A673 (cell line): ENCODE data around the gene TNFAIP2.

Experiments used
- CTCF ChIP-seq: fragments of 300-800, 200-600 bp; sonication (generic); conservative IDR thresholded peaks from 2 replicates; pipeline ENCODE4 v1.5.1; 2017; ENCODE audit warnings: low read depth, mild to moderate bottlenecking, antibody characterized with exemption, low read length, moderate library complexity, mixed read lengths
- EZH2 ChIP-seq: fragments of 200-600 bp; sonication (generic); IDR thresholded peaks from 2 replicates; pipeline ENCODE4 v1.6.1; 2017; ENCODE audit warnings: borderline replicate concordance, low read depth, mild to moderate bottlenecking, mixed read lengths, antibody characterized with exemption, low read length; ENCODE audit not compliant: poor library complexity, severe bottlenecking

- TF ChIP-seq CTCF, result no peak
- TF ChIP-seq EZH2, result no peak
These were observed 11.1 kb downstream of the TNFAIP2 start for GRCh38 chr14:103134405-103134804.
